ENCODE measurements around the gene SOBP. TPM values are rescaled to one million over a fixed set of nuclear protein-coding genes. Genes with fewer than 3 reads are reported as not detected.
"Not testable (repeated sequence)": the region's sequence is repeated elsewhere in the genome, so short reads cannot be mapped to it uniquely, and the experiment has no call there.

Gene SOBP
- total and polyA plus RNA-seq, 7 experiments from 2014 or later, result 0.08 to 0.15 TPM; not detected in 5

DNA sequence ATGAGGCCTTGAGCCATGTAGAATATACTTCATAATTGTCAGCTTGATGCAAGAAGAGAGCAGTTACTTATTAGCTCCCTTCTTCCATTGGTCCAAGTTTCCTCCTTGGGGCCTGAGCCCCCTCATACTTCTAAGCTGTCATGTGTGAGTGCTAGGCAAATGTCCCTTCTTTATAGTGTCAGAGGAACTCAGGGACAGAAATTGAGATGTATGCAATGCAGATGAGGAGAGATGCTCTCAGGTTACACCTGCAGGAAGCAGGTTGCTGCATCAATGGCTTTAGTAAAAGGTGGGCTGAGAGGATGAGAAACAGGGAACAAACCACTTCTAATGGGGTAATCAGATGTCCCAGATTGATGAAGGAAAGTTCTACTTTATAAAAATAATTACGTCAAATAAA, 23.9 kb upstream of the SOBP start:
- CTCF ChIA-PET, result no interaction called here

DNA sequence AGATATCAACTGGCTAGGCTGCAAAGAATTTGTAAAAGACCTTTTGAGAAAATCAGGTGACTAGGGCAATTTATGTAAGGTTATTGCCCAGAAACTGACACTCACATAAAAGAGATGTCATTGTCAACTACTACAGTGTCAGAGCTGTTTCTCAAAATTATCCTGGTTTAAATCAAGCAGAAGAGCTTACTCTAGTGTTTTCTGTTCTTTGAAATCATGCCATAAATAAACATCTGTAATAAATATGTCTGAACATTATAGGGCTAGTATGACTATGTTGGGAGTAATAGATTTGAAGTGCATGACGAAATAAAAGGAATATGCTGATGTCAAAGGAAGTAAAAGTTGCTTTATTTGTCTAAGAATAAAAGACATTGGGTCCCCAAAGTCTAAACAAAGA, 19.6 kb upstream of the SOBP start:
- no peaks in the 10 kb centered on the region for H3K4me1 Mint-ChIP-seq
- ATAC-seq, result no peak
- Histone ChIP-seq H3K27me3 (ENCODE audit: control insufficient read depth in 2 of 2, insufficient read depth in 2 of 2, low read length in 2 of 2) (peaks cover 0 to 3% of the 10 kb centered on the region in 2 donors), H3K27ac (ENCODE audit: low read depth, low read length) (no peak overlapping the region), H3K36me3 (ENCODE audit: control insufficient read depth in 2 of 3, insufficient read depth in 3 of 3, low read length in 3 of 3) (no peaks in the 10 kb centered on the region), H3K4me1 (ENCODE audit: control insufficient read depth in 2 of 2, insufficient read depth in 2 of 2, low read length in 2 of 2) (no peaks in the 10 kb centered on the region), H3K9me3 (ENCODE audit: control insufficient read depth in 2 of 3, low read length in 3 of 3) (no peaks in the 10 kb centered on the region), H3K4me3 (ENCODE audit: low read length) (no peak overlapping the region)
- DNase-seq, result no peak
- ChIA-PET POLR2A (no interaction called here), CTCF (interaction anchor here (1.1 kb wide), 1 partner anchor 11 kb away, joined by 3 read pairs; the partner anchor contains the start of gene PDSS2)
- no peak overlapping the region for H3K27ac Mint-ChIP-seq
- H3K36me3 Mint-ChIP-seq, result no peaks in the 10 kb centered on the region
- intact Hi-C loops (cut with micrococcal nuclease), result no loop called here
- H3K27me3 Mint-ChIP-seq, result peaks cover 19 to 52% (median 33%) of the 10 kb centered on the region in 5 donors
- H3K9me3 Mint-ChIP-seq, result no peaks in the 10 kb centered on the region
- no peak overlapping the region for H3K4me3 Mint-ChIP-seq

More for the DNA sequence above, 23.9 kb upstream of the SOBP start:
- no peaks in the 10 kb centered on the region for H3K9me3 Mint-ChIP-seq
- no peaks in the 10 kb centered on the region for H3K36me3 Mint-ChIP-seq
- H3K4me3 ChIP-seq (ENCODE audit: low read length), result no peak overlapping the region
- H3K9me3 ChIP-seq (ENCODE audit: control insufficient read depth in 2 of 3, low read length in 3 of 3), result no peaks in the 10 kb centered on the region
- no peak for ATAC-seq
- DNase-seq, result no peak
- no peaks in the 10 kb centered on the region for H3K4me1 Mint-ChIP-seq
- H3K27ac ChIP-seq (ENCODE audit: low read depth, low read length), result no peak overlapping the region
- H3K27ac Mint-ChIP-seq, result no peak overlapping the region
- peaks cover 10 to 38% (median 16%) of the 10 kb centered on the region in 5 donors for H3K27me3 Mint-ChIP-seq
- peaks cover 0 to 3% of the 10 kb centered on the region in 2 donors for H3K27me3 ChIP-seq (ENCODE audit: control insufficient read depth in 2 of 2, insufficient read depth in 2 of 2, low read length in 2 of 2)
- intact Hi-C loops (cut with micrococcal nuclease), result no loop called here
- H3K4me3 Mint-ChIP-seq, result no peak overlapping the region
- POLR2A ChIA-PET, result no interaction called here
- no peaks in the 10 kb centered on the region for H3K4me1 ChIP-seq (ENCODE audit: control insufficient read depth in 2 of 2, insufficient read depth in 2 of 2, low read length in 2 of 2)
- no peaks in the 10 kb centered on the region for H3K36me3 ChIP-seq (ENCODE audit: control insufficient read depth in 2 of 3, insufficient read depth in 3 of 3, low read length in 3 of 3)

DNA sequence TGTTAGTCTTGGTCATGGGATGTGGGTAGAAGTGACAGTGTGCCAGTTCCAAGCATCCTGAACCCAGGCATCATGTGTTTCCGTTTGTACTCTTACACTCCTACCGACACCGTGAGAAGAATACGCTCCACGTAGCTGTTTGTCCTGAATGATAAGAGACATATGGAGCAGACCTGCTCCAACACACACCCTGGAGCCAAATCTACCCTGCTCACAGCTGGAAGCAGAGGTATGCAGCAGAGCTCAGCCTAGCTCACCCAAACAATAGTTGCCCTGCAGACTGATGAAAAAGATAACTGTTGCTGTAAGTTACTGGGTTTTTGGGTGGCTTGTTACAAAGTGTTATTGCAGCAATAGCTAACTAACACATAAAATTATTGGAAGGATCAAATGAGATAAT, 16.3 kb upstream of the SOBP start:
- POLR2A ChIA-PET, result no interaction called here
- Mint-ChIP-seq H3K27ac (no peak overlapping the region), H3K4me3 (no peak overlapping the region), H3K27me3 (peaks cover 16 to 45% (median 25%) of the 10 kb centered on the region in 5 donors), H3K4me1 (no peaks in the 10 kb centered on the region), H3K36me3 (no peaks in the 10 kb centered on the region), H3K9me3 (no peaks in the 10 kb centered on the region)
- DNase-seq (no peak), ATAC-seq (no peak)
- Histone ChIP-seq H3K4me3 (ENCODE audit: low read length) (no peak overlapping the region), H3K27me3 (ENCODE audit: control insufficient read depth in 2 of 2, insufficient read depth in 2 of 2, low read length in 2 of 2) (peaks cover 0 to 3% of the 10 kb centered on the region in 2 donors), H3K4me1 (ENCODE audit: control insufficient read depth in 2 of 2, insufficient read depth in 2 of 2, low read length in 2 of 2) (no peaks in the 10 kb centered on the region), H3K9me3 (ENCODE audit: control insufficient read depth in 2 of 3, low read length in 3 of 3) (no peaks in the 10 kb centered on the region), H3K27ac (ENCODE audit: low read depth, low read length) (no peak overlapping the region), H3K36me3 (ENCODE audit: control insufficient read depth in 2 of 3, insufficient read depth in 3 of 3, low read length in 3 of 3) (no peaks in the 10 kb centered on the region)
- CTCF ChIA-PET, result no interaction called here
- intact Hi-C loops (cut with micrococcal nuclease), result no loop called here

DNA sequence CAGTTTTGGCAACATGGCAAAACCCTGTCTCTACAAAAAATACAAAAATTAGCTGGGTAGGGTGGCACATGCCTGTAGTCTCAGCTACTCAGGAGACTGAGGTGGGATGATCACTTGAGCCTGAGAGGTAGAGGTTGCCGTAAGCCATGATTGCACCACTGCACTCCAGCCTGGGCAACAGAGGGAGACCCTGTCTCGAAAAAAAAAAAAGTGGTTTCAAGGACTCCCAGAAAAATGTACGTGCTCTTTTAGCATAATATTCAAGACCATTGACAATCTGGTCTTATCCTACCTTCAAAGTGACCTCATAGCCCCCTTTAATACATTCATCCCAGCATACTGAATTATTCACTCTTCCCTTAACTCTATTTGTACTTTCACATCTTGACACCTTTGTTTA, 14.6 kb upstream of the SOBP start:
- H3K27ac Mint-ChIP-seq; H3K9me3 Mint-ChIP-seq; H3K27me3 ChIP-seq (ENCODE audit: control insufficient read depth in 2 of 2, insufficient read depth in 2 of 2, low read length in 2 of 2); ATAC-seq; DNase-seq; H3K36me3 Mint-ChIP-seq; H3K36me3 ChIP-seq (ENCODE audit: control insufficient read depth in 2 of 3, insufficient read depth in 3 of 3, low read length in 3 of 3); H3K4me1 Mint-ChIP-seq; H3K4me3 Mint-ChIP-seq; H3K9me3 ChIP-seq (ENCODE audit: control insufficient read depth in 2 of 3, low read length in 3 of 3); intact Hi-C loops (cut with micrococcal nuclease); POLR2A ChIA-PET; H3K4me3 ChIP-seq (ENCODE audit: low read length); CTCF ChIA-PET; H3K27ac ChIP-seq (ENCODE audit: low read depth, low read length); H3K4me1 ChIP-seq (ENCODE audit: control insufficient read depth in 2 of 2, insufficient read depth in 2 of 2, low read length in 2 of 2): not testable (repeated sequence)
- H3K27me3 Mint-ChIP-seq, result peaks cover 22 to 46% (median 24%) of the 10 kb centered on the region in 5 donors

DNA sequence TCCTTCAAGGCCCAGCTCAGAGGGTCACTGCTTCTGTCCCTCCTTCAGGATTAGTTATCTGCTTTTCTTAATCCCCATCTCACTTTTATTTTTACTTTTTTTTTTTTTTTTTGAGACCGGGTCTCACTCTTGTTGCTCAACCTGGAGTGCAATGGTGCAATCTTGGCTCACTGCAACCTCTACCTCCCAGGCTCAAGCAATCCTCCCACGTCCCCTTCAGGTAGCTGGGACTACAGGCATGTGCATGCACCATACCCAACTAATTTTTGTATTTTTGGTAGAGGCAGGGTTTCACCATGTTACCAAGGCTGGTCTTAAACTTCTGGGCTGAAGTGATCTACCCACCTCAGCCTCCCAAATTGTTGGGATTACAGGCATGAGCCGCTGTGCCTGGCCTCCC, 14.1 kb upstream of the SOBP start:
- POLR2A ChIA-PET; ATAC-seq; H3K4me3 ChIP-seq (ENCODE audit: low read length); H3K27ac Mint-ChIP-seq; intact Hi-C loops (cut with micrococcal nuclease); H3K27me3 ChIP-seq (ENCODE audit: control insufficient read depth in 2 of 2, insufficient read depth in 2 of 2, low read length in 2 of 2); H3K36me3 ChIP-seq (ENCODE audit: control insufficient read depth in 2 of 3, insufficient read depth in 3 of 3, low read length in 3 of 3); H3K27ac ChIP-seq (ENCODE audit: low read depth, low read length); H3K9me3 Mint-ChIP-seq; H3K4me1 Mint-ChIP-seq; DNase-seq; H3K9me3 ChIP-seq (ENCODE audit: control insufficient read depth in 2 of 3, low read length in 3 of 3); H3K36me3 Mint-ChIP-seq; H3K4me3 Mint-ChIP-seq; H3K4me1 ChIP-seq (ENCODE audit: control insufficient read depth in 2 of 2, insufficient read depth in 2 of 2, low read length in 2 of 2); CTCF ChIA-PET: not testable (repeated sequence)
- H3K27me3 Mint-ChIP-seq, result peaks cover 25 to 47% (median 26%) of the 10 kb centered on the region in 5 donors

DNA sequence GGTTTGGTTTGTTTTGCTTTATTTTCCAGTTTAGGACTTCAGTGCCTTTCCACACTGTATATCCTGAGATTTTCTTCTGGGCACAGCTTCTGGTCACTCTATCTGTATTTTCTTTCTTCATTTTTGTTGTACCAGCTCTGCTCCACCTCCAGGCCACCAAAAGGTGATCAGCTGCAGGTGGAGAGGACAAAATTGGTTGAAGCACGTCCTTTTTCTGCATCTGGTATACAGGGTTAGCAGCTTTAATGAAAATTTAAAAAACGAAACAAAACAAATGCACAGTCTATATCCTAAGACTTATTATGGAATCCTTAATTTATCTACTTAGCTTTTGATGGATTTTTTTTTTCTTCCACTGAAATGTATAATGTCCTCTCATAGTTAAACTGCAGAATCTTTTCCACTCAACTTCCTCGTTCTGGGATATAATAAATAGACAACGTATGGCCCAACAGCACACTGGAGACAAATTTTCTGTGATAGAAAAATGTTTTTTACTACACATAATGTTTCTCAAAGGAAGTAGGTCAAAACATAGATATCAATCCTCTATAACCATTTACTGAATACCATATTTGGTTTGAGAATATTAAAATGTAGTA, 10.7 kb upstream of the SOBP start:
- no peaks in the 10 kb centered on the region for H3K36me3 ChIP-seq (ENCODE audit: control insufficient read depth in 2 of 3, insufficient read depth in 3 of 3, low read length in 3 of 3)
- ATAC-seq (no peak), DNase-seq (no peak)
- no peak overlapping the region for H3K4me3 ChIP-seq (ENCODE audit: low read length)
- no peaks in the 10 kb centered on the region for H3K9me3 ChIP-seq (ENCODE audit: control insufficient read depth in 2 of 3, low read length in 3 of 3)
- H3K4me3 Mint-ChIP-seq, result no peak overlapping the region
- H3K36me3 Mint-ChIP-seq, result peaks cover 0 to 3% (median 0%) of the 10 kb centered on the region in 5 donors
- H3K27ac ChIP-seq (ENCODE audit: low read depth, low read length), result no peak overlapping the region
- ChIA-PET CTCF (no interaction called here), POLR2A (no interaction called here)
- peaks cover 0 to 3% of the 10 kb centered on the region in 2 donors for H3K27me3 ChIP-seq (ENCODE audit: control insufficient read depth in 2 of 2, insufficient read depth in 2 of 2, low read length in 2 of 2)
- H3K9me3 Mint-ChIP-seq, result no peaks in the 10 kb centered on the region
- no peak overlapping the region for H3K27ac Mint-ChIP-seq
- H3K4me1 ChIP-seq (ENCODE audit: control insufficient read depth in 2 of 2, insufficient read depth in 2 of 2, low read length in 2 of 2), result no peaks in the 10 kb centered on the region
- peaks cover 25 to 55% (median 38%) of the 10 kb centered on the region in 5 donors for H3K27me3 Mint-ChIP-seq
- intact Hi-C loops (cut with micrococcal nuclease), result no loop called here
- no peaks in the 10 kb centered on the region for H3K4me1 Mint-ChIP-seq

DNA sequence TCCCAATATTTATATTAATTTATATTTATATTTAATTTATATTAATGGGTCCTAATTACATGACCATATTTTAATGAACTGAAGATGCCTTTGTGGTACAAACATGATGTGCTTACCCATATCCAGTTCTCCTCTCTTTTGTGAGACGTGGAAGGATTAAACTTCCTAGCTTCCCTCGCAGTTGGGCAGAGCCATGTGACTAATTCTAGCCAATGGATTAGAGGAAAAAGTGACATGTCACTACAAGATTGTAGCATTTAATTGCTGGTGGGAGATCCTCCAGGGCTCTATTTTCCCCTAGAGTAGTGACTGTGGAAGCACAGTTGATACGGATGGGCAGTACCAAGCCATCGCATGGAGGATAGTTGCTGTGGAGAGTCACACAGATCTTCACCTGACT, 4.8 kb upstream of the SOBP start:
- H3K27ac ChIP-seq (ENCODE audit: low read depth, low read length), result no peak overlapping the region
- H3K9me3 ChIP-seq (ENCODE audit: control insufficient read depth in 2 of 3, low read length in 3 of 3), result no peaks in the 10 kb centered on the region
- H3K4me1 ChIP-seq (ENCODE audit: control insufficient read depth in 2 of 2, insufficient read depth in 2 of 2, low read length in 2 of 2), result peaks cover 4 to 9% of the 10 kb centered on the region in 2 donors
- H3K27me3 ChIP-seq (ENCODE audit: control insufficient read depth in 2 of 2, insufficient read depth in 2 of 2, low read length in 2 of 2), result peaks cover 0 to 8% of the 10 kb centered on the region in 2 donors
- H3K36me3 ChIP-seq (ENCODE audit: control insufficient read depth in 2 of 3, insufficient read depth in 3 of 3, low read length in 3 of 3), result no peaks in the 10 kb centered on the region
- no peak for DNase-seq
- H3K27ac Mint-ChIP-seq, result no peak overlapping the region
- ChIA-PET POLR2A (no interaction called here), CTCF (no interaction called here)
- no peak for ATAC-seq
- H3K9me3 Mint-ChIP-seq, result no peaks in the 10 kb centered on the region
- peaks cover 52 to 68% (median 61%) of the 10 kb centered on the region in 5 donors for H3K27me3 Mint-ChIP-seq
- H3K4me3 Mint-ChIP-seq, result no peak overlapping the region
- intact Hi-C loops (cut with micrococcal nuclease), result no loop called here
- H3K4me3 ChIP-seq (ENCODE audit: low read length), result no peak overlapping the region
- H3K4me1 Mint-ChIP-seq, result peaks cover 7 to 14% (median 13%) of the 10 kb centered on the region in 7 donors
- H3K36me3 Mint-ChIP-seq, result peaks cover 0 to 8% (median 0%) of the 10 kb centered on the region in 5 donors
